HepG2 (cell line): ENCODE measurements around the gene STAB2. TPM values are rescaled to one million over a fixed set of nuclear protein-coding genes. Genes with fewer than 3 reads are reported as not detected.
A peak's percentile ranks its signal among the peaks of the same experiment; 100 is the strongest.

Experiments used
- ATAC-seq: fragments of 200-7000 bp; cut with Tn5 transposase; 3 replicates; pipeline ENCODE4 v1.9.1; 2020; ENCODE audit warnings: mild to moderate bottlenecking, moderate library complexity
- BruUV-seq: library from RNA; stranded (reverse); fragments of 400-500 nt; replicated peaks from 2 replicates; lab custom pipeline; 2021; lab: Mats Ljungman, UMichigan
- CTCF ChIA-PET: fragments of 300-600 bp; formaldehyde crosslinking; extraction: SDS; loops from one replicate; lab custom pipeline; 2021; ENCODE audit warnings: low total read pairs, inconsistent platforms, low intra/inter-chr PET ratio; lab: Yijun Ruan, JAX
- POLR2A ChIA-PET: fragments of 350-600 bp; sonication (Branson Sonifier 250); formaldehyde crosslinking; loops from one replicate; lab custom pipeline; 2020; ENCODE audit warnings: antibody characterized with exemption, inconsistent platforms; lab: Yijun Ruan, JAX
- DNase-seq: peaks from one replicate; pipeline ENCODE4 v3.0.0-alpha.2; 2015; ENCODE audit warnings: low spot score
- FAIRE-seq: peaks from 3 replicates; lab custom pipeline; 2011; peaks lifted over from hg19 to GRCh38; lab: Jason Lieb, UNC
- H2AFZ ChIP-seq: one replicate; pipeline ENCODE4 v1.6.1; 2011; ENCODE audit warnings: low read length, inconsistent platforms
- H3K27ac ChIP-seq: fragments of 300-600 bp; 3 replicates; pipeline ENCODE4 v1.8.0; 2011; ENCODE audit warnings: mixed run types, mild to moderate bottlenecking, mixed read lengths, low read length, inconsistent platforms; ENCODE audit not compliant: insufficient read depth; ENCODE audit errors: extremely low read length
- H3K27me3 ChIP-seq, 2 experiments: fragments of 200-600 bp in 1 of 2; 2 replicates in 1 of 2; 3 replicates in 1 of 2; pipeline versions ENCODE4 v1.6.0 to v1.8.0; 2011; ENCODE audit warnings: low read length in 2 of 2, mild to moderate bottlenecking in 2 of 2, moderate library complexity in 2 of 2, inconsistent platforms in 1 of 2; ENCODE audit not compliant: insufficient read depth in 2 of 2, control insufficient read depth in 1 of 2
- H3K36me3 ChIP-seq, 2 experiments: fragments of 200-600 bp in 1 of 2; replicated peaks in 1 of 2; 2 replicates in 1 of 2; 3 replicates in 1 of 2; pipeline versions ENCODE4 v1.5.1 to v1.8.0; 2011; ENCODE audit warnings: low read length in 2 of 2, inconsistent platforms in 1 of 2; ENCODE audit not compliant: insufficient read depth in 2 of 2, control insufficient read depth in 1 of 2
- H3K4me1 ChIP-seq: 2 replicates; pipeline ENCODE4 v1.5.1; 2012; ENCODE audit warnings: low read length, inconsistent platforms; ENCODE audit not compliant: insufficient read depth
- H3K4me2 ChIP-seq: 2 replicates; pipeline ENCODE4 v1.6.0; 2011; ENCODE audit warnings: low read depth, low read length, inconsistent platforms
- H3K4me3 ChIP-seq, 3 experiments: fragments of 200-600 bp in 1 of 3; sonication (generic), shearing (Covaris generic) in 1 of 3; replicated peaks in 1 of 3; 2 replicates each; pipeline ENCODE4 v1.5.1; 2011 to 2016; ENCODE audit warnings: low read length in 3 of 3, inconsistent platforms in 2 of 3, low read depth in 2 of 3, mild to moderate bottlenecking in 2 of 3, control low read depth in 1 of 3, mixed read lengths in 1 of 3; ENCODE audit not compliant: insufficient read depth in 1 of 3
- H3K79me2 ChIP-seq: one replicate; pipeline ENCODE4 v1.6.1; 2011; ENCODE audit warnings: low read length, inconsistent platforms; ENCODE audit not compliant: insufficient read depth
- H3K9ac ChIP-seq: 2 replicates; pipeline ENCODE4 v1.6.0; 2011; ENCODE audit warnings: mild to moderate bottlenecking, low read depth, low read length, inconsistent platforms; ENCODE audit not compliant: insufficient read depth
- H3K9me3 ChIP-seq: 2 replicates; pipeline ENCODE4 v1.5.1; 2012; ENCODE audit warnings: mild to moderate bottlenecking, low read length
- H4K20me1 ChIP-seq: 2 replicates; pipeline ENCODE4 v1.6.0; 2011; ENCODE audit warnings: inconsistent platforms, mild to moderate bottlenecking, low read length, moderate library complexity; ENCODE audit not compliant: insufficient read depth
- EEA1 ChIP-seq: sonication (generic); formaldehyde crosslinking; IDR thresholded peaks from 2 replicates; pipeline ENCODE4 v1.5.1; 2020; ENCODE audit warnings: mild to moderate bottlenecking, missing genetic modification reagents, borderline replicate concordance
- ELF1 ChIP-seq: sonication (generic); formaldehyde crosslinking; IDR thresholded peaks from 2 replicates; pipeline ENCODE4 v1.4.0; 2020; ENCODE audit warnings: missing genetic modification reagents
- HMGXB4 ChIP-seq, 2 experiments: sonication (generic) in 1 of 2; formaldehyde crosslinking in 1 of 2; IDR thresholded peaks; 2 replicates each; pipeline versions ENCODE4 v1.4.0 to v1.6.1; 2018 to 2020; ENCODE audit warnings: missing genetic modification reagents in 2 of 2, borderline replicate concordance in 1 of 2, low read depth in 1 of 2, mild to moderate bottlenecking in 1 of 2, missing biosample characterization in 1 of 2
- PAXIP1 ChIP-seq: sonication (generic); formaldehyde crosslinking; conservative IDR thresholded peaks from 2 replicates; pipeline ENCODE4 v1.4.0; 2020; ENCODE audit warnings: mild to moderate bottlenecking, missing genetic modification reagents, moderate library complexity
- ZMYM2 ChIP-seq: sonication (generic); formaldehyde crosslinking; IDR thresholded peaks from 2 replicates; pipeline ENCODE4 v1.8.0; 2022; ENCODE audit warnings: mild to moderate bottlenecking, missing genetic modification reagents
- ZNF275 ChIP-seq: sonication (generic); formaldehyde crosslinking; IDR thresholded peaks from 2 replicates; pipeline ENCODE4 v1.8.0; 2022; ENCODE audit warnings: missing genetic modification reagents, mild to moderate bottlenecking, inconsistent platforms, borderline replicate concordance
- ZUFSP ChIP-seq: sonication (generic); formaldehyde crosslinking; IDR thresholded peaks from 2 replicates; pipeline ENCODE4 v1.9.0; 2021; ENCODE audit warnings: missing genetic modification reagents, mild to moderate bottlenecking, borderline replicate concordance
- WGBS: methylation state at CpG from one replicate; pipeline ENCODE4 v1.1.6; 2017; ENCODE audit warnings: low lambda C conversion rate; 5-methylcytosine and 5-hydroxymethylcytosine counted together
- in situ Hi-C: cut with HindIII; loops from 2 replicates; pipeline ENCODE4 v1.10.0; 2017; ENCODE audit warnings: low pct_unique_long_range_greater_than_20kb; ENCODE audit not compliant: extremely low pct_ligation_motif_present
- intact Hi-C: fragments of 100-400 bp; cut with micrococcal nuclease; formaldehyde crosslinking; loops from one replicate; pipeline ENCODE4 v1.10.0; 2022; ENCODE audit not compliant: unreplicated experiment
- polyA plus RNA-seq, 8 experiments: library from polyadenylated mRNA; depleted of rRNA in 3 of 8; stranded (reverse) in 7 of 8; unstranded in 1 of 8; fragments of >200 nt; fragmentation: Illumina TruSeq in 4 of 8; extraction: Trizol in 4 of 8; gene quantifications; 2 replicates each; pipeline versions ENCODE4 v1.2.1 to v1.2.3, GENCODE V29; 2011 to 2016; ENCODE audit warnings: low read depth in 4 of 8, missing spikeins in 1 of 8, mixed read lengths in 1 of 8; ENCODE audit not compliant: insufficient read depth in 1 of 8
- total RNA-seq, 5 experiments: library from RNA; depleted of rRNA; stranded (reverse); fragments of >200 nt; fragmentation: Illumina TruSeq; extraction: Trizol; gene quantifications; 2 replicates each; pipeline ENCODE4 v1.2.3, GENCODE V29; 2016; ENCODE audit warnings: low read depth in 1 of 5

STAB2 gene
- total and polyA plus RNA-seq, 2 of the 13 experiments (the other 11 are each of a cell fraction or from before 2014, with no cell fraction given), result not detected

- H3K9me3 ChIP-seq, result no peaks in the 10 kb centered on the region
- H3K27me3 ChIP-seq, result no peaks in the 10 kb centered on the region
- H4K20me1 ChIP-seq, result no peaks in the 10 kb centered on the region; the same call in 1 of the 2 replicates
- no peak overlapping the region for H3K27ac ChIP-seq
- FAIRE-seq (no peak), ATAC-seq (no peak), DNase-seq (no peak)
- H3K4me3 ChIP-seq, result no peak overlapping the region
- CTCF ChIA-PET, result no interaction called here
- in situ Hi-C loops (no loop called here), intact Hi-C loops (no loop called here)
- H3K79me2 ChIP-seq, result no peaks in the 10 kb centered on the region
- no peak for TF ChIP-seq ELF1 (CRISPR knock-in tag)
- TF ChIP-seq ZMYM2 (CRISPR knock-in tag), result 0 out of 2 replicates have a peak, but pooled peaks have one; percentile 28
- no peak overlapping the region for H3K9ac ChIP-seq
- no peak overlapping the region for H3K4me2 ChIP-seq
- no TSS peak for BruUV-seq
- WGBS, result 94% methylated on average over 5 of the region's 5 CpGs
- H3K4me1 ChIP-seq, result peaks cover 47% of the 10 kb centered on the region
- no peak overlapping the region for H2AFZ ChIP-seq
- peaks cover 7 to 12% of the 10 kb centered on the region in 2 experiments; a peak in 4 of 5 replicates for H3K36me3 ChIP-seq
- POLR2A ChIA-PET, result no interaction called here
These were observed 218.7 kb downstream of the STAB2 start for GRCh38 chr12:103805655-103806360.

GRCh38 chr12:103806803-103807202 is 219.7 kb downstream of the STAB2 start:
- H4K20me1 ChIP-seq, result no peaks in the 10 kb centered on the region; the same call in 1 of the 2 replicates
- in situ Hi-C loops (no loop called here), intact Hi-C loops (no loop called here)
- 98% methylated on average over 4 of the region's 4 CpGs for WGBS
- H3K4me2 ChIP-seq, result no peak overlapping the region
- ChIA-PET CTCF (no interaction called here), POLR2A (no interaction called here)
- ATAC-seq (no peak), DNase-seq (no peak), FAIRE-seq (no peak)
- no peak overlapping the region for H3K4me3 ChIP-seq
- H3K79me2 ChIP-seq, result no peaks in the 10 kb centered on the region
- peaks cover 40% of the 10 kb centered on the region for H3K4me1 ChIP-seq
- H3K9ac ChIP-seq, result no peak overlapping the region
- no peak overlapping the region for H2AFZ ChIP-seq
- no TSS peak for BruUV-seq
- H3K27me3 ChIP-seq, result no peaks in the 10 kb centered on the region
- H3K36me3 ChIP-seq, result peaks cover 11 to 13% of the 10 kb centered on the region in 2 experiments
- H3K27ac ChIP-seq, result no peak overlapping the region
- H3K9me3 ChIP-seq, result no peaks in the 10 kb centered on the region
- TF ChIP-seq PAXIP1 (CRISPR knock-in tag) (no peak), HMGXB4 (CRISPR knock-in tag; IDR thresholded peaks at IDR 0.05; ENCODE audit: borderline replicate concordance in 1 of 2, low read depth in 1 of 2) (no peak), EEA1 (CRISPR knock-in tag) (no peak), ZUFSP (CRISPR knock-in tag) (no peak), ZNF275 (CRISPR knock-in tag) (no peak)
